GM12891 (cell line): ENCODE measurements around the gene BIVM.

Source experiments
- PAX5 ChIP-seq: IDR thresholded peaks from 2 replicates; pipeline ENCODE4 v1.6.1; 2011; ENCODE audit warnings: low read length, moderate library complexity, mild to moderate bottlenecking; ENCODE audit not compliant: insufficient read depth, severe bottlenecking
- POLR2A ChIP-seq: IDR thresholded peaks from 2 replicates; pipeline ENCODE4 v1.6.1; 2011; ENCODE audit warnings: low read depth, low read length, control low read depth
- POLR2AphosphoS5 ChIP-seq: IDR thresholded peaks from 2 replicates; pipeline ENCODE4 v1.6.1; 2011; ENCODE audit warnings: low read depth, low read length, control low read depth
- SPI1 ChIP-seq: IDR thresholded peaks from 2 replicates; pipeline ENCODE4 v1.6.1; 2011; ENCODE audit warnings: low read depth, low read length, control low read depth
- TAF1 ChIP-seq: IDR thresholded peaks from 2 replicates; pipeline ENCODE4 v1.6.1; 2011; ENCODE audit warnings: low read depth, low read length, control low read depth

- no peak for TF ChIP-seq POLR2AphosphoS5
- no peak for TF ChIP-seq SPI1
- no peak for TF ChIP-seq POLR2A
- no peak for TF ChIP-seq PAX5
- no peak for TF ChIP-seq TAF1
These were observed 24.7 kb upstream of the BIVM start for GRCh38 chr13:102774214-102774568.
